Neutrophil (primary cell): ENCODE data around the gene VWF.

Experiments used
- H3K27ac ChIP-seq: fragments of 200-600 bp; sonication (generic); 2 replicates; pipeline ENCODE4 v1.5.1; 2016; ENCODE audit warnings: mild to moderate bottlenecking, moderate library complexity
- H3K27me3 ChIP-seq: fragments of 200-600 bp; sonication (generic); 2 replicates; pipeline ENCODE4 v1.6.0; 2016; ENCODE audit warnings: mild to moderate bottlenecking
- H3K36me3 ChIP-seq: fragments of 200-600 bp; sonication (generic); 2 replicates; pipeline ENCODE4 v1.5.1; 2017
- H3K4me1 ChIP-seq, 2 experiments: fragments of 200-600 bp in 1 of 2; sonication (generic) in 1 of 2; 1 replicate in 1 of 2; 2 replicates in 1 of 2; pipeline versions ENCODE4 v1.5.1 to v1.6.1; 2013 to 2016; ENCODE audit warnings: low read depth in 1 of 2, low read length in 1 of 2, mild to moderate bottlenecking in 1 of 2, moderate library complexity in 1 of 2; ENCODE audit not compliant: control insufficient read depth in 1 of 2, insufficient read depth in 1 of 2
- H3K4me3 ChIP-seq, 2 experiments: fragments of 200-600 bp in 1 of 2; sonication (generic) in 1 of 2; 1 replicate in 1 of 2; 2 replicates in 1 of 2; pipeline ENCODE4 v1.5.1; 2013 to 2016; ENCODE audit warnings: low read depth in 1 of 2, low read length in 1 of 2, mild to moderate bottlenecking in 1 of 2, moderate library complexity in 1 of 2
- H3K9me3 ChIP-seq: fragments of 200-600 bp; sonication (generic); 2 replicates; pipeline ENCODE4 v1.5.1; 2016
- TF ChIP-seq, protein P1 (sequence below): fragments of 200-600 bp; sonication (generic); IDR thresholded peaks from 2 replicates; pipeline ENCODE4 v1.5.1; 2016; ENCODE audit warnings: antibody characterized with exemption

Gene VWF

GRCh38 chr12:6062757-6063735 lies 61.4 kb downstream of the VWF start:
- Histone ChIP-seq H3K9me3 (no peaks in the 10 kb centered on the region), H3K4me1 (no peaks in the 10 kb centered on the region), H3K36me3 (no peaks in the 10 kb centered on the region), H3K4me3 (no peak overlapping the region), H3K27me3 (peaks cover 14% of the 10 kb centered on the region), H3K27ac (no peak overlapping the region)
- TF ChIP-seq, protein P1, sequence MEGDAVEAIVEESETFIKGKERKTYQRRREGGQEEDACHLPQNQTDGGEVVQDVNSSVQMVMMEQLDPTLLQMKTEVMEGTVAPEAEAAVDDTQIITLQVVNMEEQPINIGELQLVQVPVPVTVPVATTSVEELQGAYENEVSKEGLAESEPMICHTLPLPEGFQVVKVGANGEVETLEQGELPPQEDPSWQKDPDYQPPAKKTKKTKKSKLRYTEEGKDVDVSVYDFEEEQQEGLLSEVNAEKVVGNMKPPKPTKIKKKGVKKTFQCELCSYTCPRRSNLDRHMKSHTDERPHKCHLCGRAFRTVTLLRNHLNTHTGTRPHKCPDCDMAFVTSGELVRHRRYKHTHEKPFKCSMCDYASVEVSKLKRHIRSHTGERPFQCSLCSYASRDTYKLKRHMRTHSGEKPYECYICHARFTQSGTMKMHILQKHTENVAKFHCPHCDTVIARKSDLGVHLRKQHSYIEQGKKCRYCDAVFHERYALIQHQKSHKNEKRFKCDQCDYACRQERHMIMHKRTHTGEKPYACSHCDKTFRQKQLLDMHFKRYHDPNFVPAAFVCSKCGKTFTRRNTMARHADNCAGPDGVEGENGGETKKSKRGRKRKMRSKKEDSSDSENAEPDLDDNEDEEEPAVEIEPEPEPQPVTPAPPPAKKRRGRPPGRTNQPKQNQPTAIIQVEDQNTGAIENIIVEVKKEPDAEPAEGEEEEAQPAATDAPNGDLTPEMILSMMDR = peak; percentile 91

DNA sequence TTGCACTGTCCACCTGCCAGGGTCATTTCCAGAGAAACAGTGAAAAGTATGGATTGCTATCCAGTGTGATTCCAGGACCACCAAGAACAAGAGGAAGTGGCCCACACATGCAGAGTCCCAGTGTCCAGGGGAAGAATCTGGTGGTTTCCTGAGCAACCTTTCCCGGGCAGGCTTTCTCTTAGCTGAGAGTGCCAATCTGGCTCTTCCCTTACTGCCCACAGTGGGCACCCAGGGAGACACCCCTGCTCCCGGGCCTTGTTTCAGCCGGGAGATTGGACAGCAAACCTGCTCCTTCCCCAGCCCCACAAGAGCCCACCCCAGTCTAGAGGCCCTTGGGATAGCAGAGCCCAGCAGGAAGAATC lies 62.1 kb downstream of the VWF start:
- Histone ChIP-seq H3K4me1 (no peaks in the 10 kb centered on the region), H3K4me3 (no peak overlapping the region), H3K27ac (no peak overlapping the region), H3K9me3 (no peaks in the 10 kb centered on the region), H3K36me3 (no peaks in the 10 kb centered on the region), H3K27me3 (peaks cover 19% of the 10 kb centered on the region)
- TF ChIP-seq, protein P1 = no peak

DNA sequence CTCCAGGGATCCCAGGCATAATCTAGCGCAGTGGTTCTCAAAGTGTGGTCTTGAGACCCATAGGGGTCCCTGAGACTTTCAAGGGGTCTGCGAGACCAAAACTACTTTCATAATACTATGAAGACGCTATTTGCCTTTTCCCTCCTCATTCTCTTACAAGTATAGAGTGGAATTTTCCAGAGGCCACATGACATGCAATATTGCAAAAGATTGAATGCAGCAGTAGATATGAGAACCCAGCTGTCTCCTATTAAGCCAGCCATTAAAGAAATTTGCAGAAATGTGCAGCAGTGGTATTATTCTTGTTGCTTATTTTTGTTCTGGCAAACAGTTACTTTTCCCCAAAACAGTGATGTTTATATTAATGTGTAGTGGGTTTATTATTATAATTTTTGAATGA lies 62.8 kb downstream of the VWF start:
- Histone ChIP-seq H3K4me3 (no peak overlapping the region), H3K36me3 (no peaks in the 10 kb centered on the region), H3K4me1 (peaks cover 1 to 3% of the 10 kb centered on the region in 2 experiments), H3K27ac (no peak overlapping the region), H3K27me3 (peaks cover 25% of the 10 kb centered on the region), H3K9me3 (no peaks in the 10 kb centered on the region)
- TF ChIP-seq, protein P1 = no peak

DNA sequence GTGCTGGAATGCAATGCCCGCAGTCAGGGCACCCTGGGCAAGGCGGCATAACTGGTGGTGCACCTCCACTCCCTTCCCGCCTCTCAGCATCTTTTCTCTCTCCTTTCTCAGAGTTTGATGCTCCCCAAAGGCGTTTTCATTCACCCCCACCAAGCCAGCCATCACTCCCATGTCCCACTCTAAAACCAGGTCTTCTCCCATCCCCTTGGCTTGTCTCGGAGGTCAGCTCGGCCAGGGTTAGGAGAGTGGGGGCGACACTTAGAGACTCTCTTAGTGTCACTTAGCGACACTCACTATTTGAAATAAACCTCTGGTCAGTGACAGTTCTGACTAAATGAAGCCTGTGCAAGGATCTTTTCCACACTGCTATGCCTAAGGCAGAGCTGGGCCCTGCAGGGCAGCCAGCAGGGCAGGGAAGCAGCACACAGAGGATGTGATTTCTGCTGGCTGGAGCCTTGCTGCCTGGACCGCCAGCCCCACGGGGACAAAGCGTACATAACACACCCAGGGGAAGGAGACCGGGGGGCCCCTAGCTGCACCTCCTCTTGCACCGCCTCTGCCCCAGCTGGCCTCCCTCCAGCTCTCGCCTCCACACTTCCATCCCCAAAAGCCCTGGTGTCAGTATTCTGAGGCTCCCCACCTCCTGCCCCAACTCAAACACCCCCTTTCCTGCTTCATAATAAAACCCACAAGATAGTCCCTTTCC lies 64.5 kb downstream of the VWF start:
- peaks cover 3 to 7% of the 10 kb centered on the region in 2 experiments for H3K4me1 ChIP-seq
- TF ChIP-seq, protein P1 = no peak
- no peaks in the 10 kb centered on the region for H3K9me3 ChIP-seq
- no peak overlapping the region for H3K4me3 ChIP-seq
- H3K27ac ChIP-seq = no peak overlapping the region
- H3K27me3 ChIP-seq = peaks cover 42% of the 10 kb centered on the region
- no peaks in the 10 kb centered on the region for H3K36me3 ChIP-seq

DNA sequence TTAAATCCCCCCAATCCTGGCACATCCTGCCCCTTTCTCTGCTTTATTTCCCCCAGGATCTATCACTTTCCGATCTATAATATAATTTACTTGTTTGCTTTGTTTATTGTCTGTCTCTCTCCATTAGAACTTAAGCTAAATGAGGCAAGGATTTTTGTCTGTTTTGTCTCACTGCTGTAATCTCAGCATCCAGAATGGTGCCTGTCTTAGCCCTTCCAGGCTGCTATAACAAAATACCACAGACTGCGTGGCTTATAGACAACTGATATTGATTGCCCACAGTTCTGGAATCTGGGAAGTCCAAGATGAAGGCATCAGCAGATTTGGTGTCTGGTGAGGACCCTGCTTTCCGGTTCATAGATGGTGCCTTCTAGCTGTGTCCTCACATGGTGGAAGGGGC lies 65.2 kb downstream of the VWF start:
- TF ChIP-seq, protein P1 = no peak

More for the DNA sequence above, 65.2 kb downstream of the VWF start:
- Histone ChIP-seq H3K4me1 (peaks cover 3 to 7% of the 10 kb centered on the region in 2 experiments), H3K4me3 (no peak overlapping the region), H3K27me3 (peaks cover 50% of the 10 kb centered on the region), H3K27ac (no peak overlapping the region), H3K36me3 (no peaks in the 10 kb centered on the region), H3K9me3 (no peaks in the 10 kb centered on the region)
